ENCODE results near the gene MANF. TPM values are rescaled to one million over a fixed set of nuclear protein-coding genes. Genes with fewer than 3 reads are reported as not detected.
A peak's percentile ranks its signal among the peaks of the same experiment; 100 is the strongest.

The MANF gene
- total and polyA plus RNA-seq, 2 of the 13 experiments (the other 11 are each of a cell fraction or from before 2014, with no cell fraction given): 55.4 to 269 TPM

DNA sequence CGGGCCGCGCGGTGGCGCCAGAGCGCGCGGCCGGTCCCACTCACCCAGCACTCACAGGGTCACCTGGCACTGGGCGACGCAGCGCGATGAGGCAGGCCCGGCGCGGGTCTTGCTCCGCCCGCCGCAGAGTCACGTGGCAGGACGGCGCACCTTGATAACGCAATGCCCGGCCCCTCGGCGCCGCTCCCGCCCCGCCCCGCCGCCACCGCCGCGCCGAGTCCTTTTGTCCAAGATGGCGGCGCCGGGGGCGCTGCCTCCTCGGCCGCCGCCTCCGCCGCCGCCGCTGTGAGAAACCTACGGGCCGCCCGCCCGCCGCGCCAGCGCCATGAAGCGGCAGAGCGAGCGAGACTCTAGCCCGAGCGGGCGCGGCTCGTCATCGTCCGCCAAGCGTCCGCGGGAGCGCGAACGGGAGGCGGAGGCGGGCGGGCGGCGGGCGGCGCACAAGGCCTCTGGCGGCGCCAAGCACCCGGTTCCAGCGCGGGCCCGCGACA lies 6.0 kb downstream of the MANF start, which contains the start of gene RBM15B (continued):
- TF ChIP-seq, protein P1, sequence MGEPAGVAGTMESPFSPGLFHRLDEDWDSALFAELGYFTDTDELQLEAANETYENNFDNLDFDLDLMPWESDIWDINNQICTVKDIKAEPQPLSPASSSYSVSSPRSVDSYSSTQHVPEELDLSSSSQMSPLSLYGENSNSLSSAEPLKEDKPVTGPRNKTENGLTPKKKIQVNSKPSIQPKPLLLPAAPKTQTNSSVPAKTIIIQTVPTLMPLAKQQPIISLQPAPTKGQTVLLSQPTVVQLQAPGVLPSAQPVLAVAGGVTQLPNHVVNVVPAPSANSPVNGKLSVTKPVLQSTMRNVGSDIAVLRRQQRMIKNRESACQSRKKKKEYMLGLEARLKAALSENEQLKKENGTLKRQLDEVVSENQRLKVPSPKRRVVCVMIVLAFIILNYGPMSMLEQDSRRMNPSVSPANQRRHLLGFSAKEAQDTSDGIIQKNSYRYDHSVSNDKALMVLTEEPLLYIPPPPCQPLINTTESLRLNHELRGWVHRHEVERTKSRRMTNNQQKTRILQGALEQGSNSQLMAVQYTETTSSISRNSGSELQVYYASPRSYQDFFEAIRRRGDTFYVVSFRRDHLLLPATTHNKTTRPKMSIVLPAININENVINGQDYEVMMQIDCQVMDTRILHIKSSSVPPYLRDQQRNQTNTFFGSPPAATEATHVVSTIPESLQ (CRISPR knock-in tag; conservative IDR thresholded peaks at IDR 0.05): no peak
- TF ChIP-seq NFYC (CRISPR knock-in tag; IDR thresholded peaks at IDR 0.05) (peak; percentile 60), AKAP8 (CRISPR knock-in tag; IDR thresholded peaks at IDR 0.05) (peak; percentile 74; the same call in 1 of the 2 replicates), THYN1 (CRISPR knock-in tag; IDR thresholded peaks at IDR 0.05; ENCODE audit: borderline replicate concordance, low read depth) (no peak), FOXK2 (IDR thresholded peaks at IDR 0.05) (no peak), ZNF761 (CRISPR knock-in tag; conservative IDR thresholded peaks at IDR 0.05) (peak; percentile 86; the same call in 1 of the 2 replicates), TEAD2 (CRISPR knock-in tag; IDR thresholded peaks at IDR 0.05) (no peak), MYC (CRISPR knock-in tag; IDR thresholded peaks at IDR 0.05; ENCODE audit: borderline replicate concordance) (peak; percentile 92), HDAC6 (IDR thresholded peaks at IDR 0.05; ENCODE audit: low read depth, low read length) (no peak), JARID2 (CRISPR knock-in tag; IDR thresholded peaks at IDR 0.05; ENCODE audit: insufficient replicate concordance) (peak; percentile 14), MTA1 (CRISPR knock-in tag; IDR thresholded peaks at IDR 0.05; ENCODE audit: borderline replicate concordance) (no peak)
- TF ChIP-seq, protein P2, sequence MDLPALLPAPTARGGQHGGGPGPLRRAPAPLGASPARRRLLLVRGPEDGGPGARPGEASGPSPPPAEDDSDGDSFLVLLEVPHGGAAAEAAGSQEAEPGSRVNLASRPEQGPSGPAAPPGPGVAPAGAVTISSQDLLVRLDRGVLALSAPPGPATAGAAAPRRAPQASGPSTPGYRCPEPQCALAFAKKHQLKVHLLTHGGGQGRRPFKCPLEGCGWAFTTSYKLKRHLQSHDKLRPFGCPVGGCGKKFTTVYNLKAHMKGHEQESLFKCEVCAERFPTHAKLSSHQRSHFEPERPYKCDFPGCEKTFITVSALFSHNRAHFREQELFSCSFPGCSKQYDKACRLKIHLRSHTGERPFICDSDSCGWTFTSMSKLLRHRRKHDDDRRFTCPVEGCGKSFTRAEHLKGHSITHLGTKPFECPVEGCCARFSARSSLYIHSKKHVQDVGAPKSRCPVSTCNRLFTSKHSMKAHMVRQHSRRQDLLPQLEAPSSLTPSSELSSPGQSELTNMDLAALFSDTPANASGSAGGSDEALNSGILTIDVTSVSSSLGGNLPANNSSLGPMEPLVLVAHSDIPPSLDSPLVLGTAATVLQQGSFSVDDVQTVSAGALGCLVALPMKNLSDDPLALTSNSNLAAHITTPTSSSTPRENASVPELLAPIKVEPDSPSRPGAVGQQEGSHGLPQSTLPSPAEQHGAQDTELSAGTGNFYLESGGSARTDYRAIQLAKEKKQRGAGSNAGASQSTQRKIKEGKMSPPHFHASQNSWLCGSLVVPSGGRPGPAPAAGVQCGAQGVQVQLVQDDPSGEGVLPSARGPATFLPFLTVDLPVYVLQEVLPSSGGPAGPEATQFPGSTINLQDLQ (CRISPR knock-in tag; IDR thresholded peaks at IDR 0.05): no peak
- TF ChIP-seq, protein P3, sequence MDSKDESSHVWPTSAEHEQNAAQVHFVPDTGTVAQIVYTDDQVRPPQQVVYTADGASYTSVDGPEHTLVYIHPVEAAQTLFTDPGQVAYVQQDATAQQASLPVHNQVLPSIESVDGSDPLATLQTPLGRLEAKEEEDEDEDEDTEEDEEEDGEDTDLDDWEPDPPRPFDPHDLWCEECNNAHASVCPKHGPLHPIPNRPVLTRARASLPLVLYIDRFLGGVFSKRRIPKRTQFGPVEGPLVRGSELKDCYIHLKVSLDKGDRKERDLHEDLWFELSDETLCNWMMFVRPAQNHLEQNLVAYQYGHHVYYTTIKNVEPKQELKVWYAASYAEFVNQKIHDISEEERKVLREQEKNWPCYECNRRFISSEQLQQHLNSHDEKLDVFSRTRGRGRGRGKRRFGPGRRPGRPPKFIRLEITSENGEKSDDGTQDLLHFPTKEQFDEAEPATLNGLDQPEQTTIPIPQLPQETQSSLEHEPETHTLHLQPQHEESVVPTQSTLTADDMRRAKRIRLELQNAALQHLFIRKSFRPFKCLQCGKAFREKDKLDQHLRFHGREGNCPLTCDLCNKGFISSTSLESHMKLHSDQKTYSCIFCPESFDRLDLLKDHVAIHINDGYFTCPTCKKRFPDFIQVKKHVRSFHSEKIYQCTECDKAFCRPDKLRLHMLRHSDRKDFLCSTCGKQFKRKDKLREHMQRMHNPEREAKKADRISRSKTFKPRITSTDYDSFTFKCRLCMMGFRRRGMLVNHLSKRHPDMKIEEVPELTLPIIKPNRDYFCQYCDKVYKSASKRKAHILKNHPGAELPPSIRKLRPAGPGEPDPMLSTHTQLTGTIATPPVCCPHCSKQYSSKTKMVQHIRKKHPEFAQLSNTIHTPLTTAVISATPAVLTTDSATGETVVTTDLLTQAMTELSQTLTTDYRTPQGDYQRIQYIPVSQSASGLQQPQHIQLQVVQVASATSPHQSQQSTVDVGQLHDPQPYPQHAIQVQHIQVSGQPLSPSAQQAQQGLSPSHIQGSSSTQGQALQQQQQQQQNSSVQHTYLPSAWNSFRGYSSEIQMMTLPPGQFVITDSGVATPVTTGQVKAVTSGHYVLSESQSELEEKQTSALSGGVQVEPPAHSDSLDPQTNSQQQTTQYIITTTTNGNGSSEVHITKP (CRISPR knock-in tag; IDR thresholded peaks at IDR 0.05; ENCODE audit: low read depth): peak; percentile 90
- TF ChIP-seq, protein P4, sequence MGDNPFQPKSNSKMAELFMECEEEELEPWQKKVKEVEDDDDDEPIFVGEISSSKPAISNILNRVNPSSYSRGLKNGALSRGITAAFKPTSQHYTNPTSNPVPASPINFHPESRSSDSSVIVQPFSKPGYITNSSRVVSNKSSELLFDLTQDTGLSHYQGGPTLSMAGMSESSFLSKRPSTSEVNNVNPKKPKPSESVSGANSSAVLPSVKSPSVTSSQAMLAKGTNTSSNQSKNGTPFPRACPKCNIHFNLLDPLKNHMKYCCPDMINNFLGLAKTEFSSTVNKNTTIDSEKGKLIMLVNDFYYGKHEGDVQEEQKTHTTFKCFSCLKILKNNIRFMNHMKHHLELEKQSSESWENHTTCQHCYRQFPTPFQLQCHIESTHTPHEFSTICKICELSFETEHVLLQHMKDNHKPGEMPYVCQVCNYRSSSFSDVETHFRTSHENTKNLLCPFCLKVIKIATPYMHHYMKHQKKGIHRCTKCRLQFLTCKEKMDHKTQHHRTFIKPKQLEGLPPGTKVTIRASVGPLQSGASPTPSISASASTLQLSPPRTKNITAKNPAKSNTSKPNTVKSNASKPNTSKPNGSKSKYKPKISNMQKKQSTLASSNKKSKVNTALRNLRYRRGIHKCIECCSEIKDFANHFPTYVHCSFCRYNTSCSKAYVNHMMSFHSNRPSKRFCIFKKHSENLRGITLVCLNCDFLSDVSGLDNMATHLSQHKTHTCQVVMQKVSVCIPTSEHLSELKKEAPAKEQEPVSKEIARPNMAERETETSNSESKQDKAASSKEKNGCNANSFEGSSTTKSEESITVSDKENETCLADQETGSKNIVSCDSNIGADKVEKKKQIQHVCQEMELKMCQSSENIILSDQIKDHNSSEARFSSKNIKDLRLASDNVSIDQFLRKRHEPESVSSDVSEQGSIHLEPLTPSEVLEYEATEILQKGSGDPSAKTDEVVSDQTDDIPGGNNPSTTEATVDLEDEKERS (CRISPR knock-in tag; IDR thresholded peaks at IDR 0.05): no peak
- TF ChIP-seq, protein P5, sequence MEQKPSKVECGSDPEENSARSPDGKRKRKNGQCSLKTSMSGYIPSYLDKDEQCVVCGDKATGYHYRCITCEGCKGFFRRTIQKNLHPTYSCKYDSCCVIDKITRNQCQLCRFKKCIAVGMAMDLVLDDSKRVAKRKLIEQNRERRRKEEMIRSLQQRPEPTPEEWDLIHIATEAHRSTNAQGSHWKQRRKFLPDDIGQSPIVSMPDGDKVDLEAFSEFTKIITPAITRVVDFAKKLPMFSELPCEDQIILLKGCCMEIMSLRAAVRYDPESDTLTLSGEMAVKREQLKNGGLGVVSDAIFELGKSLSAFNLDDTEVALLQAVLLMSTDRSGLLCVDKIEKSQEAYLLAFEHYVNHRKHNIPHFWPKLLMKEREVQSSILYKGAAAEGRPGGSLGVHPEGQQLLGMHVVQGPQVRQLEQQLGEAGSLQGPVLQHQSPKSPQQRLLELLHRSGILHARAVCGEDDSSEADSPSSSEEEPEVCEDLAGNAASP (CRISPR knock-in tag; IDR thresholded peaks at IDR 0.05; ENCODE audit: borderline replicate concordance): peak; percentile 55; the same call in 1 of the 2 replicates

Data from HepG2 (cell line).